H9 (cell line): ENCODE results near the gene IFRD2. TPM values are rescaled to one million over a fixed set of nuclear protein-coding genes. Genes with fewer than 3 reads are reported as not detected.

Experiments used
- DNase-seq: peaks from one replicate; pipeline ENCODE4 v3.0.0-alpha.2; 2017
- H2AFZ ChIP-seq: one replicate; pipeline ENCODE4 v1.6.1; 2013; ENCODE audit warnings: mild to moderate bottlenecking, low read length, control low read depth, moderate library complexity
- H2AK5ac ChIP-seq: 2 replicates; pipeline ENCODE4 v1.6.1; 2013; ENCODE audit warnings: low read length, control low read depth, mixed read lengths; ENCODE audit not compliant: insufficient read length
- H2BK120ac ChIP-seq: one replicate; pipeline ENCODE4 v1.6.1; 2013; ENCODE audit warnings: low read depth, mild to moderate bottlenecking, low read length, control low read depth, inconsistent platforms; ENCODE audit not compliant: poor library complexity, severe bottlenecking
- H2BK12ac ChIP-seq: 2 replicates; pipeline ENCODE4 v1.6.1; 2013; ENCODE audit warnings: low read length, control low read depth, mixed read lengths, low read depth; ENCODE audit not compliant: insufficient read length
- H2BK15ac ChIP-seq: 2 replicates; pipeline ENCODE4 v1.6.1; 2013; ENCODE audit warnings: low read depth, low read length, control low read depth
- H2BK20ac ChIP-seq: one replicate; pipeline ENCODE4 v1.6.1; 2013; ENCODE audit warnings: low read depth, mild to moderate bottlenecking, low read length, control low read depth, inconsistent platforms; ENCODE audit not compliant: poor library complexity, severe bottlenecking
- H2BK5ac ChIP-seq: 2 replicates; pipeline ENCODE4 v1.6.1; 2013; ENCODE audit warnings: low read length, control low read depth, mixed read lengths; ENCODE audit not compliant: insufficient read length
- H3K14ac ChIP-seq: 2 replicates; pipeline ENCODE4 v1.6.1; 2013; ENCODE audit warnings: low read length, control low read depth; ENCODE audit not compliant: insufficient read depth
- H3K18ac ChIP-seq: 2 replicates; pipeline ENCODE4 v1.6.1; 2013; ENCODE audit warnings: low read depth, mild to moderate bottlenecking, mixed read lengths, low read length, control low read depth; ENCODE audit not compliant: insufficient read length
- H3K23ac ChIP-seq: 2 replicates; pipeline ENCODE4 v1.6.1; 2013; ENCODE audit warnings: low read length, control low read depth, mixed read lengths, low read depth; ENCODE audit not compliant: insufficient read length
- H3K23me2 ChIP-seq: 2 replicates; pipeline ENCODE4 v1.6.1; 2013; ENCODE audit warnings: low read depth, mild to moderate bottlenecking, mixed read lengths, low read length, control low read depth; ENCODE audit not compliant: insufficient read length, poor library complexity, severe bottlenecking
- H3K27ac ChIP-seq: 2 replicates; pipeline ENCODE4 v1.5.1; 2013; ENCODE audit warnings: low read length, control low read depth, mixed read lengths, low read depth; ENCODE audit not compliant: insufficient read length
- H3K27me3 ChIP-seq: 2 replicates; pipeline ENCODE4 v1.6.1; 2013; ENCODE audit warnings: low read length, control low read depth, inconsistent platforms; ENCODE audit not compliant: insufficient read depth
- H3K4ac ChIP-seq: 2 replicates; pipeline ENCODE4 v1.6.1; 2013; ENCODE audit warnings: low read depth, mild to moderate bottlenecking, control low read depth, inconsistent platforms, low read length, moderate library complexity
- H3K4me1 ChIP-seq: 2 replicates; pipeline ENCODE4 v1.6.1; 2013; ENCODE audit warnings: low read length, control low read depth, inconsistent platforms; ENCODE audit not compliant: insufficient read depth
- H3K4me2 ChIP-seq: 2 replicates; pipeline ENCODE4 v1.6.1; 2013; ENCODE audit warnings: low read length, control low read depth, mixed read lengths; ENCODE audit not compliant: insufficient read length, insufficient read depth
- H3K56ac ChIP-seq: 2 replicates; pipeline ENCODE4 v1.6.1; 2013; ENCODE audit warnings: low read depth, mild to moderate bottlenecking, mixed read lengths, low read length, control low read depth; ENCODE audit not compliant: insufficient read length
- H3K79me1 ChIP-seq: 2 replicates; pipeline ENCODE4 v1.6.1; 2013; ENCODE audit warnings: low read depth, mild to moderate bottlenecking, moderate library complexity, low read length, control low read depth, inconsistent platforms; ENCODE audit not compliant: insufficient read depth, poor library complexity, severe bottlenecking
- H3K79me2 ChIP-seq: 2 replicates; pipeline ENCODE4 v1.6.1; 2013; ENCODE audit warnings: low read length, control low read depth, inconsistent platforms; ENCODE audit not compliant: insufficient read depth
- H3K9ac ChIP-seq: 2 replicates; pipeline ENCODE4 v1.6.1; 2013; ENCODE audit warnings: low read length, control low read depth, mixed read lengths; ENCODE audit not compliant: insufficient read length; ENCODE audit errors: extremely low read depth
- H3K9me3 ChIP-seq: one replicate; pipeline ENCODE4 v1.6.1; 2013; ENCODE audit warnings: low read depth, low read length, inconsistent platforms; ENCODE audit not compliant: control insufficient read depth
- H3T11ph ChIP-seq: one replicate; pipeline ENCODE4 v1.6.1; 2013; ENCODE audit warnings: mild to moderate bottlenecking, low read length, control low read depth, inconsistent platforms
- H4K20me1 ChIP-seq: one replicate; pipeline ENCODE4 v1.6.1; 2013; ENCODE audit not compliant: control insufficient read depth, insufficient read length, insufficient read depth
- H4K5ac ChIP-seq: 2 replicates; pipeline ENCODE4 v1.6.1; 2013; ENCODE audit warnings: low read depth, mild to moderate bottlenecking, mixed read lengths, low read length, control low read depth; ENCODE audit not compliant: insufficient read length
- H4K8ac ChIP-seq: replicated peaks from 2 replicates; pipeline ENCODE4 v1.6.1; 2013; ENCODE audit warnings: low read length, control low read depth, mixed read lengths, low read depth; ENCODE audit not compliant: insufficient read length
- H4K91ac ChIP-seq: 2 replicates; pipeline ENCODE4 v1.6.1; 2013; ENCODE audit warnings: low read depth, mild to moderate bottlenecking, moderate library complexity, mixed read lengths, low read length, control low read depth; ENCODE audit not compliant: insufficient read length
- H3K27ac Mint-ChIP-seq, 3 experiments: 2 replicates in 2 of 3; 3 replicates in 1 of 3; pipeline ENCODE4 v1.8.0; 2020 to 2021; ENCODE audit warnings: mixed read lengths in 3 of 3, mild to moderate bottlenecking in 1 of 3, moderate library complexity in 1 of 3
- H3K27me3 Mint-ChIP-seq: 2 replicates; pipeline ENCODE4 v1.8.0; 2021; ENCODE audit warnings: low read depth, mild to moderate bottlenecking, moderate library complexity, mixed read lengths
- H3K36me3 Mint-ChIP-seq, 3 experiments: 2 replicates in 2 of 3; 3 replicates in 1 of 3; pipeline ENCODE4 v1.8.0; 2020 to 2021; ENCODE audit warnings: low read depth in 3 of 3, mixed read lengths in 3 of 3; ENCODE audit not compliant: insufficient read depth in 1 of 3
- H3K4me1 Mint-ChIP-seq, 2 experiments: 2 replicates each; pipeline ENCODE4 v1.8.0; 2020; ENCODE audit warnings: mixed read lengths in 2 of 2
- H3K4me3 Mint-ChIP-seq, 2 experiments: 2 replicates in 1 of 2; 3 replicates in 1 of 2; pipeline ENCODE4 v1.8.0; 2020 to 2021; ENCODE audit warnings: mild to moderate bottlenecking in 2 of 2, mixed read lengths in 2 of 2, moderate library complexity in 1 of 2
- H3K9me3 Mint-ChIP-seq, 2 experiments: 2 replicates in 1 of 2; 3 replicates in 1 of 2; pipeline ENCODE4 v1.8.0; 2020; ENCODE audit warnings: mild to moderate bottlenecking in 2 of 2, mixed read lengths in 2 of 2, moderate library complexity in 1 of 2
- CTCF ChIP-seq: fragments of 200-600 bp; sonication (generic); conservative IDR thresholded peaks from 3 replicates; pipeline ENCODE4 v1.8.0; 2021; ENCODE audit warnings: antibody characterized with exemption, mild to moderate bottlenecking
- WGBS: extraction: QIAGEN DNeasy Blood & Tissue Kit; methylation state at CpG from one replicate; pipeline ENCODE4 v1.1.7; 2013; ENCODE audit warnings: missing lambda C conversion rate, low lambda C conversion rate, mixed read lengths; ENCODE audit not compliant: insufficient read length; ENCODE audit errors: extremely low coverage; 5-methylcytosine and 5-hydroxymethylcytosine counted together
- total RNA-seq: library from RNA; stranded (reverse); gene quantifications from 2 replicates; pipeline ENCODE4 v1.2.1, GENCODE V29; 2021

IFRD2 gene
- total RNA-seq, 1 experiment from 2014 or later: 109 TPM

GRCh38 chr3:50254577-50255250, 37.5 kb downstream of the IFRD2 start:
- peaks cover 11 to 24% of the 10 kb centered on the region in 2 experiments; a peak in 3 of 4 replicates for H3K4me1 Mint-ChIP-seq
- H2BK15ac ChIP-seq: no peak overlapping the region
- no peak overlapping the region for H2AK5ac ChIP-seq
- H2BK12ac ChIP-seq: no peak overlapping the region
- no peaks in the 10 kb centered on the region for H3K27me3 ChIP-seq
- H3K9me3 Mint-ChIP-seq: no peaks in the 10 kb centered on the region
- H3K4me2 ChIP-seq: no peak overlapping the region
- no peak for DNase-seq
- no peak overlapping the region for H3K27ac ChIP-seq
- H3K27me3 Mint-ChIP-seq: no peaks in the 10 kb centered on the region
- no peak for TF ChIP-seq CTCF
- H2BK20ac ChIP-seq: no peak overlapping the region
- WGBS: no CpG with 5 or more reads among the region's 8 CpGs
- H3K4ac ChIP-seq: no peak overlapping the region
- no peak overlapping the region for H3K4me3 Mint-ChIP-seq
- no peak overlapping the region for H3K23ac ChIP-seq
- H3K9me3 ChIP-seq: no peaks in the 10 kb centered on the region
- H3K9ac ChIP-seq: no peak overlapping the region
- no peak overlapping the region for H4K5ac ChIP-seq
- H3K56ac ChIP-seq: no peak overlapping the region
- H3K27ac Mint-ChIP-seq: peak overlapping the region in 2 of 3 experiments; percentile 55 to 79; a peak in 2 of 7 replicates
- H3K23me2 ChIP-seq: no peaks in the 10 kb centered on the region
- no peak overlapping the region for H3K18ac ChIP-seq
- no peak overlapping the region for H2AFZ ChIP-seq
- H4K8ac ChIP-seq: no peak overlapping the region
- no peak overlapping the region for H3T11ph ChIP-seq
- H3K36me3 Mint-ChIP-seq: peaks cover 21 to 56% (median 53%) of the 10 kb centered on the region in 3 experiments
- H3K4me1 ChIP-seq: no peaks in the 10 kb centered on the region
- H4K20me1 ChIP-seq: peaks cover 2% of the 10 kb centered on the region
- H3K79me2 ChIP-seq: peaks cover 4% of the 10 kb centered on the region; the same call in 1 of the 2 replicates
- no peak overlapping the region for H2BK5ac ChIP-seq
- H4K91ac ChIP-seq: no peak overlapping the region
- no peak overlapping the region for H2BK120ac ChIP-seq
- no peak overlapping the region for H3K14ac ChIP-seq
- H3K79me1 ChIP-seq: peaks cover 3% of the 10 kb centered on the region
